K562 (cell line): Measurements from ENCODE around the gene RAD23B. TPM values are rescaled to one million over a fixed set of nuclear protein-coding genes. Genes with fewer than 3 reads are reported as not detected.

Experiments used
- ATAC-seq: fragments of 200-7000 bp; cut with Tn5 transposase; 3 replicates; pipeline ENCODE4 v1.9.1; 2020; ENCODE audit warnings: moderate library complexity
- BruUV-seq: library from RNA; stranded (reverse); fragments of 400-500 nt; replicated peaks from 2 replicates; lab custom pipeline; 2021; lab: Mats Ljungman, UMichigan
- CTCF ChIA-PET: fragments of 300-600 bp; formaldehyde crosslinking; extraction: SDS; loops from one replicate; lab custom pipeline; 2021; ENCODE audit warnings: low intra/inter-chr PET ratio; lab: Yijun Ruan, JAX
- POLR2A ChIA-PET: fragments of 300-600, 350-650 bp; sonication (Branson Sonifier 250); formaldehyde crosslinking; extraction: SDS; loops from one replicate; lab custom pipeline; 2021; ENCODE audit warnings: antibody characterized with exemption, inconsistent platforms; lab: Yijun Ruan, JAX
- DNase-seq, 4 experiments: peaks; one replicate each; pipeline versions ENCODE4 v3.0.0 to v3.0.0-alpha.2; 2011 to 2018; ENCODE audit warnings: low spot score in 3 of 4, mixed read lengths in 3 of 4; ENCODE audit errors: extremely low read depth in 1 of 4
- FAIRE-seq: peaks from 2 replicates; lab custom pipeline; 2011; peaks lifted over from hg19 to GRCh38; lab: Jason Lieb, UNC
- H2AFZ ChIP-seq: 2 replicates; pipeline ENCODE4 v1.6.0; 2011; ENCODE audit warnings: low read depth, low read length, control low read depth, inconsistent platforms
- H3K27ac ChIP-seq: fragments of 200-600 bp; 3 replicates; pipeline ENCODE4 v1.8.0; 2011; ENCODE audit warnings: low read depth, mild to moderate bottlenecking, control low read depth, inconsistent platforms, low read length, moderate library complexity, mixed read lengths; ENCODE audit errors: extremely low read depth
- H3K27me3 ChIP-seq, 2 experiments: fragments of 300-600 bp in 1 of 2; 2 replicates in 1 of 2; 3 replicates in 1 of 2; pipeline versions ENCODE4 v1.6.0 to v1.8.0; 2011; ENCODE audit warnings: inconsistent platforms in 2 of 2, low read length in 2 of 2, mild to moderate bottlenecking in 1 of 2, mixed read lengths in 1 of 2, moderate library complexity in 1 of 2; ENCODE audit not compliant: control insufficient read depth in 2 of 2, insufficient read depth in 2 of 2
- H3K36me3 ChIP-seq: fragments of 300-600 bp; 3 replicates; pipeline ENCODE4 v1.8.0; 2011; ENCODE audit warnings: mild to moderate bottlenecking, low read length, inconsistent platforms; ENCODE audit not compliant: control insufficient read depth, insufficient read depth
- H3K4me1 ChIP-seq, 2 experiments: fragments of 200-600 bp in 1 of 2; replicated peaks in 1 of 2; 2 replicates in 1 of 2; 3 replicates in 1 of 2; pipeline versions ENCODE4 v1.5.1 to v1.8.0; 2011; ENCODE audit warnings: inconsistent platforms in 2 of 2, low read length in 2 of 2, mild to moderate bottlenecking in 1 of 2, mixed read lengths in 1 of 2, moderate library complexity in 1 of 2; ENCODE audit not compliant: control insufficient read depth in 2 of 2, insufficient read depth in 2 of 2
- H3K4me2 ChIP-seq: 2 replicates; pipeline ENCODE4 v1.6.1; 2011; ENCODE audit warnings: low read length, control low read depth, inconsistent platforms, mixed read lengths; ENCODE audit not compliant: insufficient read depth
- H3K4me3 ChIP-seq: fragments of 200-600 bp; sonication (generic), shearing (Covaris generic); 2 replicates; pipeline ENCODE4 v1.5.1; 2016; ENCODE audit warnings: control low read depth, inconsistent platforms
- H3K79me2 ChIP-seq: fragments of 200-600 bp; 3 replicates; pipeline ENCODE4 v1.8.0; 2011; ENCODE audit warnings: low read length, inconsistent platforms; ENCODE audit not compliant: control insufficient read depth, insufficient read depth
- H3K9ac ChIP-seq, 2 experiments: 2 replicates each; pipeline versions ENCODE4 v1.6.0 to v1.6.1; 2011; ENCODE audit warnings: low read depth in 2 of 2, low read length in 2 of 2, control low read depth in 1 of 2, inconsistent platforms in 1 of 2, mild to moderate bottlenecking in 1 of 2, mixed read lengths in 1 of 2; ENCODE audit not compliant: insufficient read depth in 1 of 2
- H3K9me1 ChIP-seq: one replicate; pipeline ENCODE4 v1.6.0; 2011; ENCODE audit warnings: inconsistent platforms, mild to moderate bottlenecking, low read length, moderate library complexity; ENCODE audit not compliant: control insufficient read depth, insufficient read depth
- H3K9me3 ChIP-seq: replicated peaks from 2 replicates; pipeline ENCODE4 v1.5.1; 2011; ENCODE audit warnings: low read depth, low read length, inconsistent platforms; ENCODE audit not compliant: control insufficient read depth, insufficient read depth
- H4K20me1 ChIP-seq: replicated peaks from 2 replicates; pipeline ENCODE4 v1.6.1; 2011; ENCODE audit warnings: low read length, inconsistent platforms, mixed read lengths; ENCODE audit not compliant: control insufficient read depth, insufficient read depth
- E2F8 ChIP-seq: fragments of 450-650 bp; IDR thresholded peaks from 2 replicates; pipeline ENCODE4 v1.7.1; 2018; ENCODE audit warnings: mild to moderate bottlenecking, low read depth; ENCODE audit not compliant: partially characterized antibody
- HMGN3 ChIP-seq: IDR thresholded peaks from 2 replicates; pipeline ENCODE4 v1.6.1; 2011; ENCODE audit warnings: borderline replicate concordance, low read depth, mild to moderate bottlenecking, mixed read lengths, low read length; ENCODE audit not compliant: insufficient read length; ENCODE audit errors: extremely low read depth
- MEIS2 ChIP-seq: fragments of 450-650 bp; IDR thresholded peaks from 2 replicates; pipeline ENCODE4 v1.6.1; 2014; ENCODE audit warnings: mild to moderate bottlenecking; ENCODE audit not compliant: partially characterized antibody
- NR2C2 ChIP-seq, 2 experiments: fragments of 200-800 bp in 1 of 2; sonication (Bioruptor generic) in 1 of 2; sonication (generic) in 1 of 2; formaldehyde crosslinking in 1 of 2; IDR thresholded peaks; 2 replicates each; pipeline versions ENCODE4 v1.6.1 to v1.8.0; 2016 to 2022; ENCODE audit warnings: mild to moderate bottlenecking in 1 of 2, missing compliant biosample characterization in 1 of 2, missing genetic modification characterization in 1 of 2, missing genetic modification reagents in 1 of 2
- TRIM24 ChIP-seq, 2 experiments: fragments of 450-650 bp; IDR thresholded peaks; 2 replicates each; pipeline ENCODE4 v1.6.1; 2016
- ZHX1 ChIP-seq: fragments of 150-350 bp; conservative IDR thresholded peaks from 2 replicates; pipeline ENCODE4 v1.6.1; 2014; ENCODE audit warnings: low read length
- ZNF318 ChIP-seq, 2 experiments: fragments of 450-650 bp; IDR thresholded peaks; 2 replicates each; pipeline ENCODE4 v1.6.1; 2016; ENCODE audit warnings: mild to moderate bottlenecking in 2 of 2, borderline replicate concordance in 1 of 2, low read depth in 1 of 2, moderate library complexity in 1 of 2
- WGBS: fragments of 100-300 bp; shearing (Covaris generic); methylation state at CpG from one replicate; pipeline ENCODE4 v1.1.6; 2016; ENCODE audit warnings: low coverage, mixed read lengths; ENCODE audit not compliant: insufficient coverage; ENCODE audit errors: missing lambda C conversion rate; 5-methylcytosine and 5-hydroxymethylcytosine counted together
- in situ Hi-C: fragments of 300-500 bp; cut with MboI; formaldehyde crosslinking; loops from 4 replicates; pipeline ENCODE4 v1.15.0; 2018; ENCODE audit warnings: inconsistent platforms, mixed read lengths
- intact Hi-C: fragments of 100-400 bp; cut with micrococcal nuclease; formaldehyde crosslinking; loops from 2 replicates; pipeline ENCODE4 v1.14.2; 2022
- polyA plus RNA-seq, 8 experiments: library from polyadenylated mRNA; depleted of rRNA in 4 of 8; stranded (reverse) in 5 of 8; unstranded in 3 of 8; fragments of >200 nt; fragmentation: Nextera tagmentation in 2 of 8; fragmentation: Illumina TruSeq in 1 of 8; extraction: Ambion mirVana in 2 of 8; extraction: Trizol in 1 of 8; gene quantifications; 2 replicates each; pipeline versions ENCODE4 v1.2.1 to v1.2.3, GENCODE V29; 2011 to 2014; ENCODE audit warnings: inconsistent platforms in 1 of 8, missing spikeins in 1 of 8
- total RNA-seq, 7 experiments: library from RNA; depleted of rRNA in 6 of 7; stranded (reverse); fragments of >200 nt in 6 of 7; fragmentation: Illumina TruSeq in 2 of 7; extraction: Trizol in 2 of 7; gene quantifications; 2 replicates each; pipeline versions ENCODE4 v1.2.1 to v1.2.3, GENCODE V29; 2011 to 2021; ENCODE audit warnings: low replicate concordance in 1 of 7

Gene RAD23B
- total and polyA plus RNA-seq, 9 of the 15 experiments (the other 6 are each of a cell fraction or from before 2014, with no cell fraction given): 14.5 to 184 (median 114) TPM

- BruUV-seq: no TSS peak
- no peaks in the 10 kb centered on the region for H3K79me2 ChIP-seq
- H4K20me1 ChIP-seq: no peaks in the 10 kb centered on the region
- WGBS: 5% methylated on average over 2 of the region's 2 CpGs
- no peak overlapping the region for H2AFZ ChIP-seq
- no peak overlapping the region for H3K27ac ChIP-seq
- intact Hi-C loops: no loop called here
- no peak overlapping the region for H3K9ac ChIP-seq
- CTCF ChIA-PET: no interaction called here
- in situ Hi-C loops: no loop called here
- H3K4me1 ChIP-seq: peaks cover 5 to 12% of the 10 kb centered on the region in 2 experiments; a peak in 3 of 5 replicates
- H3K9me1 ChIP-seq: no peaks in the 10 kb centered on the region
- H3K9me3 ChIP-seq: no peaks in the 10 kb centered on the region
- POLR2A ChIA-PET: no interaction called here
- no peak for DNase-seq
- no peak for FAIRE-seq
- H3K4me2 ChIP-seq: no peak overlapping the region
- H3K4me3 ChIP-seq: no peak overlapping the region
- peaks cover 2 to 11% of the 10 kb centered on the region in 2 experiments; a peak in 4 of 5 replicates for H3K27me3 ChIP-seq
- H3K36me3 ChIP-seq: no peaks in the 10 kb centered on the region
- no peak for ATAC-seq
- no peak for TF ChIP-seq NR2C2 (CRISPR knock-in tag; IDR thresholded peaks at IDR 0.05)
- TF ChIP-seq NR2C2 (tag; IDR thresholded peaks at IDR 0.05): no peak
- no peak for TF ChIP-seq HMGN3
- no peak for TF ChIP-seq ZNF318 (IDR thresholded peaks at IDR 0.05; ENCODE audit: borderline replicate concordance in 1 of 2, low read depth in 1 of 2)
- no peak for TF ChIP-seq E2F8
- no peak for TF ChIP-seq TRIM24 (IDR thresholded peaks at IDR 0.05)
- TF ChIP-seq ZHX1: no peak
- TF ChIP-seq MEIS2: no peak
Measured at GRCh38 chr9:107275530-107275929, 7.5 kb upstream of the RAD23B start.
